GM21619 (cell line): ENCODE measurements around the gene PGM2L1.
"Not testable (repeated sequence)": the region's sequence is repeated elsewhere in the genome, so short reads cannot be mapped to it uniquely, and the experiment has no call there.

Experiments
- ATAC-seq: cut with Tn5 transposase; IDR thresholded peaks from one replicate; pipeline ENCODE4 v1.9.1; 2021; ENCODE audit not compliant: unreplicated experiment

PGM2L1 gene

GRCh38 chr11:74403607-74404321 is 5.5 kb upstream of the PGM2L1 start:
- ATAC-seq, result no peak

DNA sequence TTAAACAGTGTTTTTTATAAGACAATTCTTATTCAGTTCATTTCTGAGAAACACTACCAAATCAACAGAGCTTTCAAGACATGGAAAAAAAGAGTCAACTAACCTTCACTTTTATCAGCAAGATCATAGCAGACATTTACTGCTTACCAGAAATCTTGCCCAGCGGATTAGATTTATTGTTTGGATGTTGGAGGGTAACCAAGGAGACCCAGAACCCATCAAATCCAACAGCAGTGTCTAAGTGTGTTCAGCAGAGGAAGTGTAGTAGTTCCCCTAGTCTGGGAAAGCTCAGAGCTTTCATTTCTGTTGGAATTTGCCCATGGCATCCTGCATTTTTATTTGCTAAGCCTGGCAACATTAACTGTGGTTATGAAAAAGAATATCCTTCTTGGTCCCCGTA is 2.4 kb upstream of the PGM2L1 start:
- ATAC-seq, result no peak

DNA sequence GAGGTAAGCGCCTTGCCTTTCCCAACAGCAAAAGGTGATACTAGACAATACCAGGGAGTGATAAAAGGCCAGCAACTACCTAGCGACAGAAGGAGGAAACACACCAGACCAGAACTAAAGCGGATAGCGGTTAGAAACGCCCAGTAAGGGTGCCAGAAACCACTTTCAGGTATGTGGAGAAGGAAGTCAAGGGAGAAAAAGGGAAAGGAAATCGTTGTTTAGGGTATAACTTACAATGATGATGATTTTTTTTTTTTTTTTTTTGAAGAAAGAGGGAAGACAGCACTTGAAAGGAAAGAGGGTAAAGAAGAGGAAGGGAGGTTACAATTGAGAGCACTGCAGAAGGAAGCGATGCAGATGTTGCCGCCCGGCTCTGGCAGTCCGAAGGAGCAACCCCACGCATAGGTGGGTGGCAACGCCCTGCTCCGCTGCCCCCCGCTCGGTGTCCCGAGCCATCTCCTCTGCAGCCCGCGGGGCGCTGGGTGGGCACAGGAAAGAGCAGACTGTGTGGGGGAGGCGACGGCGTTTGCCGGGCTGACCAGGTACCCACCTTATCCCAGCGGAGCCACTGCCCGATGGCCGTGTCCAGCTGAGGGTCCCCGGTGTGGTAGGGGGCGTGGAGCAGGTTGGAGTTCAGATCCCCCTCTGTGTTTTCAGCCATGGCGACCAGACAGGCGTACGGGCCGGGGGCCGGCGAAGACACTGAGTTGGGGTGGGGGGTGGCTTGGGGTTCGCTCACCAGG is 561 bp downstream of the PGM2L1 start:
- no peak for ATAC-seq

DNA sequence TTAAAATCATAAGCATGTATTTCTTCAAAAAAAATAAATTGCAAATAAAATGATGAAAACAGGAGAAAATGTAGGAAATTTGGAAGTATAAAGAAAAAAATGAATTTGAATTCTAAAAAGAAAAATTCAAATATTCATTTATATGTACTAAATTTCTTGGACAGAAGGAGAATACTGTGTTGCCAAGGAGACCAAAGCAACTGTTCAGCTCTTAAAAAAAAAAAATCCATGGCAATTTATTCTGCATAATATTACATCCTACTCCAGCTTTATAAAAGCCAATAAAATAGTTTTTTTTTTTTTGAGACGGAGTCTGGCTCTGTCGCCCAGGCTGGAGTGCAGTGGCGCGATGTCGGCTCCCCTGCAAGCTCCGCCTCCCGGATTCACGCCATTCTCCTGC is 6.0 kb downstream of the PGM2L1 start:
- ATAC-seq, result no peak

- ATAC-seq, result no peak
These were observed 7.0 kb downstream of the PGM2L1 start for GRCh38 chr11:74391193-74391592.

GRCh38 chr11:74390697-74391096 is 7.5 kb downstream of the PGM2L1 start:
- ATAC-seq, result no peak

- no peak for ATAC-seq
These were observed 9.4 kb downstream of the PGM2L1 start for GRCh38 chr11:74388678-74389327.

DNA sequence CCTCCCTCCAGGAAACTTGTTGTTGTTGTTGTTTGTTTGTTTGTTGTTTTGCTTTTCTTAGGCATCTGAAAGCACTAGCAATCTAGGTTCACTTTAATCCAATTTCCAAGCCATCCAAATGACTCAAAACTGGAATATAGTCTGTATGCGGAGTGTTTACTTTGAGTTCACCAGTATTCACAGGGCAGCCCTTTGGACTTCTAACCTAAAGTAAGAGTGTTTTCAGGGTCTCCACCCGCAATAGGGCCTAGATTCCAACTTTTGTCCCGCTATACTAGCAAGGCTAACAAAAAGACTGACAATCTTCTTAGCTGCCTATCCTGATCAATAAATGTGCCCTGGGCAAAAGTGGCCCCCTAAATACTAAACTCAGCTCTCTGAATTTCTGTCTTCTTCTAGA is 13.6 kb downstream of the PGM2L1 start:
- no peak for ATAC-seq

DNA sequence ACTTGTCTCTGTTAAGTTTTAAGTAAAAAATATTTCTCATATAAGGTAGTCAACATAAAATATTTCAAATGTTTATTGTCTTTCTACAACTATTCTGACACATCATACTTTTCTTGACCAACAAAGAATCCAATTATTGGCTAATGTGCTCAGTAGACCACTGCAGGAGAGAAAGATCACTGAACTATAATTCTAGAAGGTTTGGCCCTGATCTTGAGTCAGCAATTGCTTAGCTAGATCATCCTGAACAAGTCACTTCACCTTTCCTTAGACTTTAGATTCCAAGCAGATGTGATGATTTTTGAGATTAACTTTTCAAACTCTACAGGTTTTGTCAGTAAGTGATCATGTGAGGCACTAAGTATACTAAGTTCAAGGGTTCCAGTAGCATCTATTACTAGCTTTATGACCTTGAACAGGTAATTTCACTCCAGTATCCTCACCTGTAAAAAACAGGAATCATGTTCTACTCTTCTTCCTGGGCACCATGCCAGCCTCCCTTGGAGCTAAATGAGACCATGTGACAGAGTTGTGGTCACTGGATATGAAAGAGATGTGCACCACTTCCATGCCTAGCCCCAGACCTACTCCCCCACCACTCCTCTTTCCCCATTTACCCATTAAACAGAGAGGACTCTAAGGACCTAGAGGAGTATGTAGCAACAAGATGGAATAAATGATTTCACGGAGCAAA is 17.3 kb downstream of the PGM2L1 start:
- ATAC-seq, result no peak

DNA sequence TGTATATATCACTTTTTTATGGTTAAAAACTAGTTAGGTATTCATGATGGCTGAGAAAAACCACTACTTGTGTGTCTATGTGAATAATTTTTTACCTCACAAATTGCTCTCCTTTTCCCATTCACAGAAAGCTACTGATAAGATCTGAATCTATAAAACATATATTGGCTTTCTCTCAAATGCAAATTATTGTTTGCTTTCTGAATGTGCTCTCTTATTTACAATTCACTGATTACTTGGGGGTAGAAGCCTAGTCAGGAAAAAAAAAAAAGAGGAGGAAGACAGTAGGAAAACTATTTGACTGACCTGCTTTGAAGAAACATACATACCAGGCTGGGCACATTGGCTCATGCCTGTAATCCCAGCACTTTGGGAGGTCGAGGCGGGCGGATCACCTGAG is 20.5 kb downstream of the PGM2L1 start:
- no peak for ATAC-seq

- no peak for ATAC-seq
These were observed 24.9 kb downstream of the PGM2L1 start for GRCh38 chr11:74373382-74373781.

GRCh38 chr11:74371269-74372052 is 26.8 kb downstream of the PGM2L1 start:
- ATAC-seq, result no peak

DNA sequence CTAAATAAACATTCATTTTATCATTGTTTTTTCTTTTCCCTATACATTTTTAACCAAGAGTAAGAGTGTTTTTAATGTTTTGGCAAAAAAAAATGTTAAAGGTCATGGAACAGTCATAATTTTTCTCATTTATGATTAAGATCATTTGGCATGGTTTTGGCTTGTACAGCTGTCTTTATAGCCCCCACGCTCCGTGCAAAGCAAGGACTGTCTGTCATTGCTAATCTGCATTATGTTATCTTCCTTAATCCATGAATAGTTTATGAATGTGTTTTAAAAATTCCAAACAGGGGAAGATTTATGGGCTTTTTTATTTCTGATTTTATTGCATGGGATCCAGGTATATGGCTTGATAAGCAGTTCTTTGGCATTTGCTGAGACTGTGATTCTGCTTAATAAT is 28.1 kb downstream of the PGM2L1 start:
- no peak for ATAC-seq

DNA sequence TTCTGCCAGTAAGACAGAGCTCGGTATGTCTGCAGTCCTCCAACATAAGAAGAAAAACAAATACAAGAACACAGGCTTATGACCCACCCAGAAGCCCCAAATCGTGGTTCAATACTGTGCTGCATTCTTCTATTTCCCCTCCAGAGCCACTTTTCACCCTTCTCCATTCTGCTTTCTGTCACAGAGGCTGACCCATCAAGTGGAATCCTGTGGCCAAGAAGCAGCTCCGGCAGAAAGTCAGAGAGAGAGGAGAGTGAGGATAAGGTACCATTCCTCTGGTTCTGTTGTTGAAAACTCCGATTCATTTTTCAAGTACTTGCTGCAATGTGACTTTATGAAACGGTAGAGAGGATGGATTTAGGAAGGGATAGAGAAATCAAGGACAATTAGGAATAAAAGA is 30.4 kb downstream of the PGM2L1 start:
- ATAC-seq, result no peak

DNA sequence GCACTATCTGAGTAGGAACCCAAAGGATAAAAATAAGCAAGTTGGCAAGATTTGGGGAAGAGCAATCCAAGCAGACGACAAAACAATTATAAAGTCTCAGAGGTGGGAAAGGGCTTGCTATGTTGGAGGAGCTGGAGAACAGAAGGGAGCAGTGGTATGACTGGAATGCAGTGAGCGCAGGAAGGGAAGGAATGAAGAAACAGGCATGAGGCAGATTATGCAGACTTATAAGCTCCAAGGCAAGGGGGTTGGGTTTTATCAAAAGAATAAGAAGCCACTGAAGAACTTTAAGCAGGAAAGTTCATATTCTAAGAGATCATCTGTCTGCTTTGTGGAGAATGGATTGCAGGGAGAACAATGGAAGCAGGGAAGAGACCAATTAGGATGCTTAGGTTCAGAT is 31.7 kb downstream of the PGM2L1 start:
- no peak for ATAC-seq

- not testable (repeated sequence) for ATAC-seq
These were observed 32.4 kb downstream of the PGM2L1 start for GRCh38 chr11:74365805-74366204.

GRCh38 chr11:74357449-74357848 is 40.8 kb downstream of the PGM2L1 start:
- no peak for ATAC-seq

GRCh38 chr11:74355626-74356025 is 42.6 kb downstream of the PGM2L1 start:
- ATAC-seq, result no peak

DNA sequence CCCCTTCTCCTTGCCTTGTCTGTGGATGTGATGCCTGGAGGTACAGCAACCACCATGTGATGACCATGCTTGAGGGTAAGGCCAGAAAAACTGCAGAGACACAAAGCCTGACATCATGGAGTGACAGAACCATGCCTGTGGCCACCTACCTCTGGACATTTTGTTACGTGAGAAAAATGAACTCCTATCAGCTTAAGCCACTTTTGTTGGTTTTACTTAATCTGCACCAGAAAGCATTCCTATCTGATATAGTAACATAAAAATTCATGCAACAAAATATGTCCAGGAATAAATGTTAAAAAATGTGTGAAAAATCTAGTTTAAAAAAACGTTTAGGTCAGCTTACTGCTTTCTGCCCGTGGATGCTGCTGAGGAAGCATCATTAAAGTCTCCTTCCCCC is 44.2 kb downstream of the PGM2L1 start:
- no peak for ATAC-seq

DNA sequence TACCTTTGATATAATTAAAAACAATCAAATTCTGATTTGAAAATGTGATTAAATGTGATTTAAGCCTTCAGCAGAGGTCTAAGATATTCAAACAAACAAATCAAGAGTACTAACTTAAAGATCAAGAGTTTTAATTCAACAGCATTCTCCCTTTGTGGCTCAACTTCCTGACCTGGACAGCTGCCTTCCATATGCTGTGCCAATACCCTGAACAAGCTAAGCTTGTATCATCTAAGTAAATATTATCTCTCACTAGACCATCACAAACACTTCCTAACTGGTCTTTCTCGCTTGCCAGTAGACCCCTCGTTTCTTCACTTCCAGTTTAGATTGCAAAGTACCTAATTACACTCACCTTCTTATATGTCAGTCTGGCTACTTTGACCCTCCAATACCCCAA is 50.9 kb downstream of the PGM2L1 start:
- no peak for ATAC-seq

GRCh38 chr11:74345420-74345819 is 52.8 kb downstream of the PGM2L1 start:
- no peak for ATAC-seq
